GM10248 (cell line): ENCODE data around the gene TEX101.
"Not testable (repeated sequence)": the region's sequence is repeated elsewhere in the genome, so short reads cannot be mapped to it uniquely, and the experiment has no call there.

Source experiments
- CTCF ChIA-PET: fragments of 300-600 bp; sonication (Branson Sonifier 250); formaldehyde crosslinking; extraction: SDS; loops from one replicate; lab custom pipeline; 2021; ENCODE audit warnings: antibody characterized with exemption; lab: Yijun Ruan, JAX
- POLR2A ChIA-PET: fragments of 350-650 bp; sonication (Branson Sonifier 250); formaldehyde crosslinking; extraction: SDS; loops from one replicate; lab custom pipeline; 2020; ENCODE audit warnings: antibody characterized with exemption; lab: Yijun Ruan, JAX
- DNase-seq: peaks from one replicate; pipeline ENCODE4 v3.0.0; 2012; ENCODE audit errors: extremely low spot score
- CTCF ChIP-seq: IDR thresholded peaks from 2 replicates; pipeline ENCODE4 v1.5.1; 2012; ENCODE audit warnings: mild to moderate bottlenecking, low read depth; ENCODE audit errors: extremely low read depth, missing control alignments, control extremely low read depth

The TEX101 gene

DNA sequence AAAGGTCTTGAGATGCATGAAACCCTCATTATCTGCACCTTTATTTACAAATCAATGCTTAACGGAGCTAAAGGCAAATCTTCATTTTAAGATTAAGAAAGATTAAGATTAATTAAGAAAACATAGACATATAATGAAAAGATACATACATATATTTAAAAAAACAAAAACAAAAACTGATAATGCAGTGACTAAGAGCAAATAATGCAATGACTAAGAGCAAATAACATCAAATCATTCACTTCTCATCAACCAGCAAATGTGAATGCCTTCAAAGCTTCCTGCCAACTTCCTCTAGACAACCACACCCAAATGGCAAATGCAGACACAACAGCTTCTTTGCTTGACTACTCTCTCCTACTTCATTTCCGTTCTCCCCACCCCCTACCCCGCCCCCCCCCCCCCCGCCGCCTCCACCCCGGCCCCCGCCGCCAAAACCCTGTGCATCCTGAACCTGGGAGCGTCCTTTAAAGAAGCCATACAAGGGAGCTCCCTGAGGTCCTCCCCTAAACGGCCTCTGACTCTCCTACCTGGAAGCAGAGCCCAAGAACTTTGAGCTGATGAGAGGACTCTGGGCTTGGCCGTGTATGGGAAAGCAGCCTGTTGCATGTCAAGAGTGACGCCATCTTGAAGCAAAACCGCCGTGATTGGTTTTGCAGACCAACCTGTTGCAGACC is 24.5 kb downstream of the TEX101 start:
- POLR2A ChIA-PET, result no interaction called here
- DNase-seq, result no peak
- no peak for TF ChIP-seq CTCF
- CTCF ChIA-PET, result interaction anchor here (1.2 to 12.2 kb wide), 5 partner anchors 9 to 83 kb away, joined by 3 to 138 read pairs (median 4); no protein-coding TSS in a partner anchor

- POLR2A ChIA-PET, result no interaction called here
- DNase-seq, result no peak
- CTCF ChIA-PET, result interaction anchor here (1.3 to 12.2 kb wide), 4 partner anchors 8 to 82 kb away, joined by 3 to 138 read pairs (median 38); no protein-coding TSS in a partner anchor
- no peak for TF ChIP-seq CTCF
Observed at GRCh38 chr19:43439709-43440063, 25.0 kb downstream of the TEX101 start.

DNA sequence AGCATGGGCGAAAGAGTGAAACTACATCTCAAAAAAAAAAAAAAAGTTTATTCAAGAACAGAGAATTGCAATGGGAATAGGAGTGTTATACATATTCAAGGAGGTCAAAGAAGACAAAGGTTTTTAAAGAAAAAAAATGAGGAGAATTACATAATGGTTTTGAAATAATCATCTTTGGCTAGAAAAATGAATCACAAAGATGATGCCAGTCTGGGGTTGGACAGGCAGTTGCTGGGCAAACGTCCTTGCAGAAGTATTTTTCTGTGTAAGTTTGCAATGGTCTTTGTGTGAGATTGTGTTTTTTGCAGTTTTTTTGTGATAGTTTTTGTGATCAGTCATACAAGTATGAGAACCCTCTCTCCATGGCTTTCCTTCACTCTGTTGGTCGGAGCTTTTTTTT is 27.0 kb downstream of the TEX101 start:
- CTCF ChIA-PET, result interaction anchor here (1.2 to 12.2 kb wide), 2 partner anchors 9 to 80 kb away, joined by 3 to 138 read pairs; no protein-coding TSS in a partner anchor
- POLR2A ChIA-PET, result no interaction called here
- TF ChIP-seq CTCF, result no peak
- DNase-seq, result no peak

GRCh38 chr19:43444091-43444490 is 29.4 kb downstream of the TEX101 start:
- CTCF ChIA-PET, result interaction anchor here (1.1 to 7.2 kb wide), 7 partner anchors 10 to 77 kb away, joined by 3 to 340 read pairs (median 6); partner anchors contain the start of genes LYPD3 and PHLDB3
- DNase-seq, POLR2A ChIA-PET: not testable (repeated sequence)

DNA sequence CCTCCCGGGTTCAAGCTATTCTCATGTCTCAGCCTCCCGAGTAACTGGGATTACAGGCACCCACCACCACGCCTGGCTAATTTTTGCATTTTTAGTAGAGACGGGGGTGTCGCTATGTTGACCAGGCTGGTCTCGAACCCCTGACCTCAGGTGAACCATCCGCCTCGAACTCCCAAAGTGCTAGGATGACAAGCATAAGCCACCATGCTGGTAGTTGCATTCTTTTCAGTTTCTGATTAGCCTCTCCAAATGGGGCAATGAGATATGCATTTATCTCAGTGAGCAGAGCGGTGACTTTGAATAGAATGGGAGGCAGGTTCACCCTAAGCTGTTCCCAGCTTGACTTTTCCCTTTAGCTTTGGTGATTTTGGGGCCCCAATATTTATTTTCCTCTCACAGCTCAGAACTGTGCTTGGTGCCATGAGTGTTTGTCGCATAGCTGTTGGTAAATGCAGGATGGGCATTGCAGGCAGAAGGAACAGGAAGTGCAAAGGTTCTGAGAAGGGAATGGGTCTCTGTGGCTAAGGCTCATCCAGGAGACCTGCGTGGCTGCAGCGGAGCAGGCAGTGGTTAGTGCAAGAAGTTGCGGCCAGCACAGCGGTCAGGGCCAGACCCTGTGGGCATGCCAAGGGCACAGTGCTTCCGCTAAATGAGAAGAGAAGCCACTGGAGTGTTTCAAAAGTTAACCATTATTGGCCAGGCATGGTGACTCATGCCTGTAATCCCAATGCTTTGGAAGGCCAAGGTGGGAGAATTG is 30.0 kb downstream of the TEX101 start:
- POLR2A ChIA-PET, result no interaction called here
- TF ChIP-seq CTCF, result no peak
- CTCF ChIA-PET, result interaction anchor here (1.1 to 7.2 kb wide), 7 partner anchors 10 to 76 kb away, joined by 3 to 340 read pairs (median 6); partner anchors contain the start of genes LYPD3 and PHLDB3
- DNase-seq, result no peak

DNA sequence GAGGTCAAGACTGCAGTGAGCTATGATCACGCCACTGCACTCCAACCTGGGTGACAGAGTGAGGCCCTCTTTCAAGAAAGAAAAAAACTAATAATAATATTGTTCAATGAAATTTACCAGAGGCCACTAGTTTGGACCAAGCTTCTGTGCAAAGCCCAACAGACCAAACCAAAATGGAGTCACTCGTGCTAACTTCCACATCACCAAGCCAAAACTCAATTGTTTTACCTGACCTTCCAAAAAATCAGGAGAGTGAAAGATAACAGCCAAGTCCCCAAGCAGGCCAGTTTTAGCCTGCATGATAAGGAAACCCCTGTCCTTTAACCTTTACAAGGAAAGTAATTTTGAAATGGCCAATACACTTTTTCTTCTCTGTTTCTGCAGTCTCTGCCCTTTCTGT is 30.7 kb downstream of the TEX101 start:
- no peak for DNase-seq
- no peak for TF ChIP-seq CTCF
- CTCF ChIA-PET, result interaction anchor here (1.1 to 7.2 kb wide), 9 partner anchors 11 to 149 kb away, joined by 3 to 340 read pairs (median 8); partner anchors contain the start of genes IRGQ, LYPD3, PHLDB3 and ZNF576
- POLR2A ChIA-PET, result no interaction called here
